Brain microvascular endothelial cell (primary cell): ENCODE results near the gene RFC5.

ENCODE experiments used
- DNase-seq: peaks from one replicate; pipeline ENCODE4 v3.0.0-alpha.2; 2020
- H3K27ac ChIP-seq: fragments of 250-450 bp; sonication (Bioruptor Pico); 2 replicates; pipeline ENCODE4 v1.5.1; 2020; ENCODE audit warnings: mild to moderate bottlenecking, moderate library complexity
- H3K27me3 ChIP-seq: fragments of 250-450 bp; sonication (Bioruptor Pico); replicated peaks from 2 replicates; pipeline ENCODE4 v1.5.1; 2020; ENCODE audit warnings: mild to moderate bottlenecking
- H3K36me3 ChIP-seq: fragments of 250-450 bp; sonication (Bioruptor Pico); replicated peaks from 2 replicates; pipeline ENCODE4 v1.5.1; 2020; ENCODE audit warnings: mild to moderate bottlenecking
- H3K4me3 ChIP-seq: 2 replicates; pipeline ENCODE4 v1.5.1; 2011; ENCODE audit warnings: low read depth, mild to moderate bottlenecking, control low read depth, low read length, moderate library complexity
- CTCF ChIP-seq: IDR thresholded peaks from 2 replicates; pipeline ENCODE4 v1.5.1; 2011; ENCODE audit warnings: low read depth, mild to moderate bottlenecking, moderate library complexity, low read length, control low read depth, inconsistent platforms; ENCODE audit errors: missing control alignments
- in situ Hi-C: cut with HindIII; loops from 2 replicates; pipeline ENCODE4 v1.10.0; 2017; ENCODE audit warnings: low sequenced_read_pairs, low pct_ligation_motif_present

RFC5 gene

GRCh38 chr12:118011377-118011776, 5.1 kb upstream of the RFC5 start:
- H3K27ac ChIP-seq, result no peak overlapping the region
- no peak for TF ChIP-seq CTCF
- in situ Hi-C loops, result no loop called here
- H3K4me3 ChIP-seq, result no peak overlapping the region
- H3K27me3 ChIP-seq, result no peaks in the 10 kb centered on the region
- no peak for DNase-seq
- no peaks in the 10 kb centered on the region for H3K36me3 ChIP-seq

DNA sequence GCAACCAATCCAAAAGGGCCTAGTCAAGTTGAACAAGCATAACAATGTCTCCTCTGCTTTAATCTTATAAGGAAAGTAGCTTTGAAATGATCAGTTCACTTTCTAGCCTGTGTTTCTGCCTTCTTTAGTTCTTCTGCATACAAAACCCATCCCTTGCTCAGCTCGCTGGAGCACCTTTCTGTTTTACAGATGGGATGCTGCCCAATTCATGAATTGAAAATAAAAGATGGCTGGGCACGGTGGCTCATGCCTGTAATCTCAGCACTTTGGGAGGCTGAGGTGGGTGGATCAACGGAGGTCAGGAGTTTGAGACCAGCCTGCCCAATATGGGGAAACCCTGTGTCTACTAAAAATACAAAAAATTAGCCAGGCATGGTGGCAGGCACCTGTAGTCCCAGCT, 4.5 kb upstream of the RFC5 start:
- in situ Hi-C loops, result no loop called here

GRCh38 chr12:118013283-118013682, 3.2 kb upstream of the RFC5 start:
- no peak overlapping the region for H3K4me3 ChIP-seq
- DNase-seq, result no peak
- H3K36me3 ChIP-seq, result no peaks in the 10 kb centered on the region
- TF ChIP-seq CTCF, result no peak
- in situ Hi-C loops, result no loop called here
- no peak overlapping the region for H3K27ac ChIP-seq
- H3K27me3 ChIP-seq, result no peaks in the 10 kb centered on the region

More for the DNA sequence above, 4.5 kb upstream of the RFC5 start:
- Histone ChIP-seq H3K27me3 (no peaks in the 10 kb centered on the region), H3K36me3 (no peaks in the 10 kb centered on the region), H3K27ac (no peak overlapping the region), H3K4me3 (no peak overlapping the region)
- no peak for DNase-seq
- no peak for TF ChIP-seq CTCF

DNA sequence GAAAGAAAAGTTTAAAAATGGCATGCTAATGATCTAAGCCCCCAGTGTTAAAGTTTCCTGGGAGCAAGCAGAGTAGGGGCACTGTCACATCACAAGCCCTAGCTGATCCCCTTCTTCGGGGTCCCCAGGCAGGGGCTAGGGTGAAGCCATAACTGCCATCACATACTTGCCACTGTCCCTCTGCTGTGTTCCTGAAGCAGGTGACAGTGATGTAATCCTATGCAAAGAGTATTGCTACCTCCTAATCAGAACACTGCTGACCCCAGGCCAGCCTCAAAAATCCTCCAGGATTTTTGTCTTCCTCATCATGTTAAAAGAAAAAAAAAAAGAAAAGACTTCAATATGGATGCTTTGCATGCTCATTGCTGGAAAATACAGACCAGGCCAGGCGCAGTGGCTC, 1.2 kb upstream of the RFC5 start:
- in situ Hi-C loops, result no loop called here
- H3K27me3 ChIP-seq, result no peaks in the 10 kb centered on the region
- no peak for TF ChIP-seq CTCF

GRCh38 chr12:118015944-118016343, 559 bp upstream of the RFC5 start:
- no peak for DNase-seq
- in situ Hi-C loops, result no loop called here
- peak overlapping the region; percentile 97 for H3K4me3 ChIP-seq
- TF ChIP-seq CTCF, result no peak
- H3K36me3 ChIP-seq, result no peaks in the 10 kb centered on the region
- H3K27me3 ChIP-seq, result no peaks in the 10 kb centered on the region
- H3K27ac ChIP-seq, result no peak overlapping the region

More for the DNA sequence above, 1.2 kb upstream of the RFC5 start:
- Histone ChIP-seq H3K4me3 (no peak overlapping the region), H3K36me3 (no peaks in the 10 kb centered on the region), H3K27ac (no peak overlapping the region)
- no peak for DNase-seq

- TF ChIP-seq CTCF, result no peak
- in situ Hi-C loops, result no loop called here
- Histone ChIP-seq H3K36me3 (no peaks in the 10 kb centered on the region), H3K4me3 (no peak overlapping the region), H3K27ac (no peak overlapping the region), H3K27me3 (no peaks in the 10 kb centered on the region)
- DNase-seq, result no peak
Measured at GRCh38 chr12:118017926-118018325, 1.4 kb downstream of the RFC5 start.
